HFF-Myc (cell line): ENCODE data around the gene MDFI.

ENCODE experiments used
- DNase-seq: peaks from one replicate; pipeline ENCODE4 v3.0.0-alpha.2; 2011; ENCODE audit warnings: low read depth; ENCODE audit errors: extremely low read depth
- H3K4me3 ChIP-seq: replicated peaks from 2 replicates; pipeline ENCODE4 v1.5.1; 2011; ENCODE audit warnings: low read depth, mild to moderate bottlenecking, control low read depth, low read length
- CTCF ChIP-seq: IDR thresholded peaks from 2 replicates; pipeline ENCODE4 v1.5.1; 2012; ENCODE audit warnings: mild to moderate bottlenecking, low read depth, low read length, control low read depth; ENCODE audit errors: missing control alignments

The MDFI gene

GRCh38 chr6:41683523-41684310, 45.4 kb downstream of the MDFI start:
- H3K4me3 ChIP-seq, result no peak overlapping the region
- no peak for DNase-seq

GRCh38 chr6:41684311-41685180, 46.3 kb downstream of the MDFI start:
- TF ChIP-seq CTCF, result no peak
- no peak overlapping the region for H3K4me3 ChIP-seq
- no peak for DNase-seq

More at GRCh38 chr6:41683523-41684310, 45.4 kb downstream of the MDFI start:
- peak; percentile 91 for TF ChIP-seq CTCF

GRCh38 chr6:41685641-41686380, 47.5 kb downstream of the MDFI start:
- DNase-seq, result no peak
- H3K4me3 ChIP-seq, result no peak overlapping the region
- TF ChIP-seq CTCF, result no peak

GRCh38 chr6:41687501-41688175, 49.4 kb downstream of the MDFI start:
- no peak for TF ChIP-seq CTCF
- no peak overlapping the region for H3K4me3 ChIP-seq
- DNase-seq, result no peak

GRCh38 chr6:41688256-41688965, 50.1 kb downstream of the MDFI start:
- H3K4me3 ChIP-seq, result no peak overlapping the region
- no peak for TF ChIP-seq CTCF
- no peak for DNase-seq
